ENCODE results near the gene MLST8. TPM values are rescaled to one million over a fixed set of nuclear protein-coding genes. Genes with fewer than 3 reads are reported as not detected.

MLST8 gene
- polyA plus RNA-seq, 1 experiment: 62.7 TPM

DNA sequence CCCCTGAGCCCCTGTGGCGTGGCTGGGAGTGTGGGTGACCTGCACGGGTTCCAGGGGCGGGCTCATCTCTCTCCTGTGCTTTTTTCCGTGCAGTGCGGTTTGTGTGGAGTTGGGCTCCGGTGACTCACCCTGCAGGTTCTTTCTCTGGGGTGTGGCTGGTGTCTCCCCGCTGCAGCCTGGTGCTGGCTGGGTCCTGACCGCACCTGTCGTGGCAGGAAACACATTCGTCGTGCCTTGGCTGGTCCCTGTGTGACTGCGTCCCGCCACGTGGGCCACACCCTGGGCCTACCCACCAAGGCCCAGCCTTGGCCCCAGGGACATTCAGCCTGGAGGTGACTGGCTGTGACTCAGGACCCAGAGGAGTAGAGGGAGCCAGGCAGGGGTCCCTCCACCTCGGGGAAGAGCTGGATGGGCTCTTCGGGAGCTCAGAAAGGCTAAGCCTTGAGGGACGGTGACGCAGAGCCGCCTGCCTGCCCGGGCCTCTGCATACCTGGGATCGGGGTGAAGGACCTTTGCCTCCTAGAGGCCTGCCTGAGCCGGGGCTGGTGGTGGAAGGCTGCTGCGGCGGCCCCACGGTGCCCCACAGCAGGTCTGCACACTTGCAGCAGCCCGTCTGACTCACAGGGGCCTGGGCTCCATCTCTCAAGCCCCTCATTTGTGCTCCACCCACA, 41.9 kb upstream of the MLST8 start:
- CTCF ChIA-PET: no interaction called here
- DNase-seq (ENCODE audit: low read depth): no peak
- POLR2A ChIA-PET: no interaction called here
- no peaks in the 10 kb centered on the region for H3K27me3 ChIP-seq (ENCODE audit: control insufficient read depth, insufficient read depth, low read length)
- TF ChIP-seq, protein P1, sequence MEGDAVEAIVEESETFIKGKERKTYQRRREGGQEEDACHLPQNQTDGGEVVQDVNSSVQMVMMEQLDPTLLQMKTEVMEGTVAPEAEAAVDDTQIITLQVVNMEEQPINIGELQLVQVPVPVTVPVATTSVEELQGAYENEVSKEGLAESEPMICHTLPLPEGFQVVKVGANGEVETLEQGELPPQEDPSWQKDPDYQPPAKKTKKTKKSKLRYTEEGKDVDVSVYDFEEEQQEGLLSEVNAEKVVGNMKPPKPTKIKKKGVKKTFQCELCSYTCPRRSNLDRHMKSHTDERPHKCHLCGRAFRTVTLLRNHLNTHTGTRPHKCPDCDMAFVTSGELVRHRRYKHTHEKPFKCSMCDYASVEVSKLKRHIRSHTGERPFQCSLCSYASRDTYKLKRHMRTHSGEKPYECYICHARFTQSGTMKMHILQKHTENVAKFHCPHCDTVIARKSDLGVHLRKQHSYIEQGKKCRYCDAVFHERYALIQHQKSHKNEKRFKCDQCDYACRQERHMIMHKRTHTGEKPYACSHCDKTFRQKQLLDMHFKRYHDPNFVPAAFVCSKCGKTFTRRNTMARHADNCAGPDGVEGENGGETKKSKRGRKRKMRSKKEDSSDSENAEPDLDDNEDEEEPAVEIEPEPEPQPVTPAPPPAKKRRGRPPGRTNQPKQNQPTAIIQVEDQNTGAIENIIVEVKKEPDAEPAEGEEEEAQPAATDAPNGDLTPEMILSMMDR (IDR thresholded peaks at IDR 0.05; ENCODE audit: insufficient read depth, low read depth, low read length): no peak
- no peak overlapping the region for H3K4me3 ChIP-seq (ENCODE audit: low read depth, low read length)
- peaks cover 17% of the 10 kb centered on the region for H3K36me3 ChIP-seq (ENCODE audit: control insufficient read depth, insufficient read depth, low read length)

DNA sequence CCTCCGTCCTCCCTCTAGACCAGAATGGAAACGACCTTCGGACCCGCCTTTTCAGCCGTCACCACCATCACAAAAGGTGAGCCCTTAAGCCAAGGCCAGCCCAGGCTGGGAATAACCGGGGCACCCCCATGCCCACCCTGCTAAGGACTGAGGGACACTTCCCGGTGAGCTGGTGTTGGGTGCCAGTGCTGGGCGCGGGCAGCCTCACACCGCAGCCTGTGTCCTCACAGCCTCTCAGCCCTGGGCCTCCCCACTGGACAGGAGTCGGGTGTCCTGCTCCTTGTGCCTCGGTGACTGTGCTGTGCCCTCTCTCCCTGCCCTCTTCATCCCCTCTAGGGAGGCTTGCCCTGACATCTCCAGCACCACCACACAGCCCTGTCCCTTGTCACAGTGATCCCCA, 39.4 kb upstream of the MLST8 start:
- TF ChIP-seq, protein P1 (IDR thresholded peaks at IDR 0.05; ENCODE audit: insufficient read depth, low read depth, low read length): no peak
- H3K4me3 ChIP-seq (ENCODE audit: low read depth, low read length): no peak overlapping the region
- ChIA-PET POLR2A (no interaction called here), CTCF (no interaction called here)
- no peak for DNase-seq (ENCODE audit: low read depth)
- no peaks in the 10 kb centered on the region for H3K27me3 ChIP-seq (ENCODE audit: control insufficient read depth, insufficient read depth, low read length)
- H3K36me3 ChIP-seq (ENCODE audit: control insufficient read depth, insufficient read depth, low read length): peaks cover 20% of the 10 kb centered on the region

DNA sequence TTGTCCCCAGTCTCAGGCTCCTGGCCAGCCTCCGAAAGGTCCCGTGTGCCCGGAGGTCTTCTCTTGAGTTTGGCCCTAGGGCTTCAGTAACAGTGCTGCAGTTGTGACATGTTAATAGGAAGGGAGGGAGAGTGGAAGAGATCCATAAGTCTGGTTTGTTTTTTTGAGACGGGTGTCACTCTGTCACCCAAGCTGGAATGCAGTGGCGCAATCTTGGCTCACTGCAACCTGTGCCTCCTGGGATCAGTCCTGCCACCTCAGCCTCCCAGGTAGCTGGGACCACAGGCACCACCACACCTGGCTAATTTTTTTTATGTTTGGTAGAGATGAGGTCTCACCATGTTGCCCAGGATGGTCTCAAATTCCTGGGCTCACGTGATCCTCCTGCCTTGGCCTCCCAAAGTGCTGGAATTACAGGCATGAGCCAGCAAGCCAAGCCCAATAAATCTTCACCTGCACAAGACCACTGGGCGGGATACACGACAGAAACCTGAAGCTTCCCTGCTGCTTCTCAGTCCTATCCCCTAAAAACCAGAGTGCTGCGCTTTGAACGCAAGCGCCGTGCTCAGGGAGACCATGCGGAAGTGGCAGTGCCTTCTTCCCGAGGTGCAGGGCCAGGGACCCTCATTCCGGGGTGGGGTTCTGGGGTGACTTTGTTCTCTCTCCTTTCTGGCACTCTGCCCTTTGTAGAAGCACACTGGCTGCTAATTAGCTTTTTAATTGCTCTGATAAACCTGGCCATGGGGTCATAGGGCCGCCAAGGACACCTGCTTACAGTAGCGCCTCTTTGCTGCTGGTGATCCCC, 38.8 kb upstream of the MLST8 start:
- ChIA-PET POLR2A (no interaction called here), CTCF (no interaction called here)
- no peak for DNase-seq (ENCODE audit: low read depth)
- TF ChIP-seq, protein P1 (IDR thresholded peaks at IDR 0.05; ENCODE audit: insufficient read depth, low read depth, low read length): no peak
- Histone ChIP-seq H3K36me3 (ENCODE audit: control insufficient read depth, insufficient read depth, low read length) (peaks cover 23% of the 10 kb centered on the region), H3K4me3 (ENCODE audit: low read depth, low read length) (no peak overlapping the region), H3K27me3 (ENCODE audit: control insufficient read depth, insufficient read depth, low read length) (no peaks in the 10 kb centered on the region)

DNA sequence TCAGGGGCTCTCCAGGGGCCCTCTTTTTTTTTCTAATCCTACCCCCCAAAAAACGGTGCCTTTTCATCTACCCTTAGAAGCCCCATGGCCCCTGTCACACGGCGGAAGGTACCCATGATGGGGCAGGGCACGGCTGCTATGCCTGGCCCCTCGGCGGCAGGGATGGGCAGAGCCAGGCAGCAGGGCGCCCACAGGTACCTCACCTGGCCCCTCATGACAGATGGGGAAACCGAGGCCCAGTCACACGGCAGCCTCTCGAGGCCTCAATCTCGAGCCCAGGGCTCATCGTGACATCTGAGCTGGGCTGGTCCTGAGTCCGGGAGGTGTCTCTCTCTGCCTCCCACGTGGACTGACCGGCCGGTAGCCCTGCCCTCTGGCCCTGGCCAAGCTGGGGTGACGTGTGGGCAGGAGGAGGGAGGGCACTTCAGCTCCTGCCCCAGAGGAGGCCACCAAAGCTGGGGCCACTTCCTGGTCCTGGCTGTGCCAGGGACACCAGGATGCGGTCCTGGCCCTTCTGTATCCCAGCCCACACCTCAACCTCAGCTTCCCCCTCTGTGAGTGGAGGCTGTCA, 38.1 kb upstream of the MLST8 start:
- POLR2A ChIA-PET: no interaction called here
- H3K4me3 ChIP-seq (ENCODE audit: low read depth, low read length): no peak overlapping the region
- TF ChIP-seq, protein P1 (IDR thresholded peaks at IDR 0.05; ENCODE audit: insufficient read depth, low read depth, low read length): no peak
- H3K36me3 ChIP-seq (ENCODE audit: control insufficient read depth, insufficient read depth, low read length): peaks cover 27% of the 10 kb centered on the region
- no peak for DNase-seq (ENCODE audit: low read depth)
- CTCF ChIA-PET: interaction anchor here (0.7 kb wide), 1 partner anchor 13 kb away, joined by 3 read pairs; no protein-coding TSS in a partner anchor
- H3K27me3 ChIP-seq (ENCODE audit: control insufficient read depth, insufficient read depth, low read length): no peaks in the 10 kb centered on the region

DNA sequence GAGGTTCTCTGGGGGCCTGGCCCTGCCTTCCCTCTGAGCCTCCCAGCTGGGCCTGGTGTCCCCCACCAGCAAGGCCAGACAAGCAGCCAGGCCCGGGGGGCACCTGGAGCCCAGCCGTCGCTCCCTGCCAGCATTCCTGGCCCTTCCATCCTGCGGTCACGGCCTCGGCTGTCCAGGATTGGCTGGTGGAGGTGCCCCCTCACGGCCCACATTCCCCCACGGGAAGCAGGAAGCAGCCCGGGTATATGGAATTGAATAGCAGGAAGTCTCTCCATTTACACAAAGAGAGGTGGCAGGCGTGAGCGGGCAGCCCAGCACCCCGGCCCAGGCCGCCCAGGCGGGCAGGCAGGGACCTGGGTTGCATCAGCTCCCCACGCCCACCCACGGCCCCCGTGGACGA, 35.2 kb upstream of the MLST8 start:
- CTCF ChIA-PET: no interaction called here
- TF ChIP-seq, protein P1 (IDR thresholded peaks at IDR 0.05; ENCODE audit: insufficient read depth, low read depth, low read length): no peak
- H3K36me3 ChIP-seq (ENCODE audit: control insufficient read depth, insufficient read depth, low read length): peaks cover 38% of the 10 kb centered on the region
- POLR2A ChIA-PET: no interaction called here
- DNase-seq (ENCODE audit: low read depth): no peak
- no peak overlapping the region for H3K4me3 ChIP-seq (ENCODE audit: low read depth, low read length)
- no peaks in the 10 kb centered on the region for H3K27me3 ChIP-seq (ENCODE audit: control insufficient read depth, insufficient read depth, low read length)
